ENCODE results near the gene ATP6V1B1. TPM values are rescaled to one million over a fixed set of nuclear protein-coding genes. Genes with fewer than 3 reads are reported as not detected.

Gene ATP6V1B1
- total RNA-seq, 4 donors from 2014 or later = 7.3 to 110 (median 55.0) TPM

GRCh38 chr2:70893186-70893585, 42.5 kb upstream of the ATP6V1B1 start:
- 62 to 71% methylated on average over 2 of the region's 2 CpGs for WGBS, 2 donors
- no peak for DNase-seq (ENCODE audit: low spot score in 2 of 2)
- intact Hi-C loops (cut with DNase I; ENCODE audit: low total_unique reads) = no loop called here
- TF ChIP-seq CTCF (IDR thresholded peaks at IDR 0.05) (no peak), POLR2A (IDR thresholded peaks at IDR 0.05) (no peak)
- H3K4me3 ChIP-seq (ENCODE audit: low read depth, poor library complexity, severe bottlenecking) = no peak overlapping the region

- H3K4me3 ChIP-seq (ENCODE audit: low read depth, poor library complexity, severe bottlenecking) = no peak overlapping the region
- intact Hi-C loops (cut with DNase I; ENCODE audit: low total_unique reads) = no loop called here
- no peak for TF ChIP-seq CTCF (IDR thresholded peaks at IDR 0.05)
- TF ChIP-seq POLR2A (IDR thresholded peaks at IDR 0.05) = no peak
- peak in 1 of 2 donors; percentile 76 for DNase-seq (ENCODE audit: low spot score in 2 of 2)
- WGBS, 2 donors = 61 to 90% methylated on average over 4 of the region's 4 CpGs
Observed at GRCh38 chr2:70894765-70895164, 40.9 kb upstream of the ATP6V1B1 start.

GRCh38 chr2:70895249-70895648, 40.5 kb upstream of the ATP6V1B1 start:
- H3K4me3 ChIP-seq (ENCODE audit: low read depth, poor library complexity, severe bottlenecking) = no peak overlapping the region
- TF ChIP-seq POLR2A (IDR thresholded peaks at IDR 0.05) (no peak), CTCF (IDR thresholded peaks at IDR 0.05) (no peak)
- WGBS, 2 donors = 81% methylated on average over 3 of the region's 3 CpGs
- intact Hi-C loops (cut with DNase I; ENCODE audit: low total_unique reads) = no loop called here
- DNase-seq (ENCODE audit: low spot score in 2 of 2) = no peak

- H3K4me3 ChIP-seq (ENCODE audit: low read depth, poor library complexity, severe bottlenecking) = no peak overlapping the region
- no peak for DNase-seq (ENCODE audit: low spot score in 2 of 2)
- intact Hi-C loops (cut with DNase I; ENCODE audit: low total_unique reads) = no loop called here
- TF ChIP-seq CTCF (IDR thresholded peaks at IDR 0.05) (no peak), POLR2A (IDR thresholded peaks at IDR 0.05) (no peak)
- WGBS, 2 donors = 43 to 45% methylated on average over 25 of the region's 25 CpGs
Observed at GRCh38 chr2:70895998-70896764, 39.5 kb upstream of the ATP6V1B1 start.

- TF ChIP-seq POLR2A (IDR thresholded peaks at IDR 0.05) (no peak), CTCF (IDR thresholded peaks at IDR 0.05) (no peak)
- no peak overlapping the region for H3K4me3 ChIP-seq (ENCODE audit: low read depth, poor library complexity, severe bottlenecking)
- intact Hi-C loops (cut with DNase I; ENCODE audit: low total_unique reads) = no loop called here
- DNase-seq (ENCODE audit: low spot score in 2 of 2) = no peak
- WGBS, 2 donors = 24 to 25% methylated on average over 16 of the region's 16 CpGs
Observed at GRCh38 chr2:70896765-70897202, 38.9 kb upstream of the ATP6V1B1 start.
